Naive thymus-derived CD8-positive, alpha-beta T cell (primary cell): Measurements from ENCODE around the gene ABCG1. TPM values are rescaled to one million over a fixed set of nuclear protein-coding genes. Genes with fewer than 3 reads are reported as not detected.

Experiments used
- ATAC-seq, 2 donors: fragments of 150-1000 bp; cut with Tn5 transposase in 1 of 2; sonication (Bioruptor Pico), chemical (Tn5 transposase) in 1 of 2; 1 replicate in 1 of 2; 2 replicates in 1 of 2; pipeline ENCODE4 v1.10.0; 2021; ENCODE audit warnings: mild to moderate bottlenecking in 2 of 2, moderate library complexity in 2 of 2
- POLR2A ChIA-PET: fragments of 350-600 bp; sonication (Branson Sonifier 250); formaldehyde crosslinking; loops from one replicate; lab custom pipeline; 2021; ENCODE audit warnings: antibody characterized with exemption; lab: Charles Lee
- DNase-seq, 10 donors: peaks; one replicate each; pipeline versions ENCODE4 v3.0.0 to v3.0.0-alpha.2; 2020 to 2022
- H3K27ac Mint-ChIP-seq, 10 donors: one replicate each; pipeline ENCODE4 v1.8.0; 2020 to 2022; ENCODE audit warnings: mild to moderate bottlenecking in 10 of 10, mixed read lengths in 10 of 10, moderate library complexity in 4 of 10, inconsistent platforms in 1 of 10
- H3K27me3 Mint-ChIP-seq, 5 donors: one replicate each; pipeline ENCODE4 v1.8.0; 2021 to 2022; ENCODE audit warnings: mixed read lengths in 5 of 5
- H3K36me3 Mint-ChIP-seq, 3 donors: one replicate each; pipeline ENCODE4 v1.8.0; 2020 to 2022; ENCODE audit warnings: mixed read lengths in 3 of 3, mild to moderate bottlenecking in 2 of 3, inconsistent platforms in 1 of 3
- H3K4me1 Mint-ChIP-seq, 4 donors: one replicate each; pipeline ENCODE4 v1.8.0; 2021 to 2022; ENCODE audit warnings: mixed read lengths in 4 of 4
- H3K4me3 Mint-ChIP-seq, 10 donors: one replicate each; pipeline ENCODE4 v1.8.0; 2020 to 2022; ENCODE audit warnings: mild to moderate bottlenecking in 10 of 10, mixed read lengths in 10 of 10, moderate library complexity in 6 of 10, inconsistent platforms in 1 of 10
- H3K9me3 Mint-ChIP-seq, 9 donors: one replicate each; pipeline ENCODE4 v1.8.0; 2020 to 2022; ENCODE audit warnings: mixed read lengths in 9 of 9, mild to moderate bottlenecking in 3 of 9, inconsistent platforms in 1 of 9, moderate library complexity in 1 of 9
- polyA plus RNA-seq, 3 donors: library from polyadenylated mRNA; unstranded; fragments of 300-500 nt; fragmentation: Illumina TruSeq; gene quantifications; one replicate each; pipeline ENCODE4 v1.2.3, GENCODE V29; 2021
- total RNA-seq, 8 experiments: library from RNA in 2 of 8; stranded (reverse) in 2 of 8; gene quantifications; one replicate each; pipeline ENCODE4 v1.2.3 and lab custom pipeline; 2021 to 2026

ABCG1 gene
- total and polyA plus RNA-seq, 5 experiments from 2014 or later = 0.93 to 17.5 (median 11.2) TPM

DNA sequence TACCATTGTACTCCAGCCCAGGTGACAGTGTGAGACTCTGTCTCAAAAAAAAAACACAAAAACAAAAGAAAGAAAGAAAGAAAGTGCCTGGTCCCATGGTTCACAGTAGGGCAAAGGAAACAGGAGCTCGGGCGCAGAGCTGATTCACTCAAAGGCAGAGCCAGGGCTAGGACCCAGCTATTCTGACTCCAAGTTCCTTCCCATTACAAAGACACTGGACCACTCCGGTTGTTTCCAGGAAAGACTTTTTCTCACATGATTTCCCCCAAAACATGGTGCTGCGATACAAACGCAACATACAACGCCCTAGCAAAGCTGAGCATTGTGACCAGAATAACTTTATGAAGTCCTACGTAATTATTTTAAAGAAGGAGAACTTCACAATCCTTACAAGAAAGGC is 10.7 kb downstream of the ABCG1 start:
- POLR2A ChIA-PET = interaction anchor here (1.3 to 2.2 kb wide), 4 partner anchors 10 to 232 kb away, joined by 3 to 8 read pairs (median 4); no protein-coding TSS in a partner anchor
- Mint-ChIP-seq H3K27me3 (no peaks in the 10 kb centered on the region), H3K27ac (peak overlapping the region in 3 of 10 donors; percentile 31 to 99 (median 88)), H3K4me1 (peaks cover 34 to 97% (median 92%) of the 10 kb centered on the region in 4 donors), H3K36me3 (peaks cover 0 to 35% (median 22%) of the 10 kb centered on the region in 3 donors), H3K4me3 (peak overlapping the region in 2 of 10 donors; percentile 15 to 23), H3K9me3 (no peaks in the 10 kb centered on the region)
- ATAC-seq (no peak), DNase-seq (no peak)

DNA sequence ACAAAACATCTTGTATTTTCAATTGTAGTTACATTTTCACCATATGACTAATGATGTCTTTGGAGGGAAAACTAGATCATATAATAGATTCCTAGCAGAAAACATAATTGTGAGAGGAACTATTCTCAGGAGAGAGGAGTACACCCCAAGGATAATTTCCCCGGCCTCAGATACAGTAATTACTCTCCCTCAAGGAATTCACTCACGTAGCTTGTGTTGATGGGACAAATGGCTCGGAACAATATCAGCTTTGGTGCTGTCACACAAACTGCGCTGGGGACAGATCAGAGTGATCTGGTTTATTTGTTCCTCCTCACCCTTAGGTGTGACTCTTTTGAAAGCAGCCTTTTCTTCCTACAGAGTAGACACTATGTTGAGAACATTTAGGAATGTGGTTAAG is 11.2 kb downstream of the ABCG1 start:
- Mint-ChIP-seq H3K9me3 (no peaks in the 10 kb centered on the region), H3K27ac (peak overlapping the region in 4 of 10 donors; percentile 41 to 79 (median 51)), H3K4me3 (peak overlapping the region in 1 of 10 donors; percentile 26), H3K36me3 (peaks cover 0 to 30% (median 22%) of the 10 kb centered on the region in 3 donors), H3K27me3 (no peaks in the 10 kb centered on the region), H3K4me1 (peaks cover 35 to 96% (median 94%) of the 10 kb centered on the region in 4 donors)
- DNase-seq = no peak
- no peak for ATAC-seq
- POLR2A ChIA-PET = interaction anchor here (1.0 to 9.8 kb wide), 5 partner anchors 10 to 232 kb away, joined by 3 to 94 read pairs (median 5); no protein-coding TSS in a partner anchor

GRCh38 chr21:42230636-42231035 is 11.7 kb downstream of the ABCG1 start:
- ATAC-seq = no peak
- peaks cover 0 to 25% (median 19%) of the 10 kb centered on the region in 3 donors for H3K36me3 Mint-ChIP-seq
- DNase-seq = no peak
- H3K4me1 Mint-ChIP-seq = peaks cover 36 to 96% (median 95%) of the 10 kb centered on the region in 4 donors
- no peaks in the 10 kb centered on the region for H3K27me3 Mint-ChIP-seq
- POLR2A ChIA-PET = interaction anchor here (1.0 to 9.8 kb wide), 3 partner anchors 11 to 41 kb away, joined by 3 to 94 read pairs (median 5); no protein-coding TSS in a partner anchor
- H3K27ac Mint-ChIP-seq = peak overlapping the region in 5 of 10 donors; percentile 15 to 80 (median 46)
- no peaks in the 10 kb centered on the region for H3K9me3 Mint-ChIP-seq
- H3K4me3 Mint-ChIP-seq = peak overlapping the region in 3 of 10 donors; percentile 22 to 50 (median 26)

DNA sequence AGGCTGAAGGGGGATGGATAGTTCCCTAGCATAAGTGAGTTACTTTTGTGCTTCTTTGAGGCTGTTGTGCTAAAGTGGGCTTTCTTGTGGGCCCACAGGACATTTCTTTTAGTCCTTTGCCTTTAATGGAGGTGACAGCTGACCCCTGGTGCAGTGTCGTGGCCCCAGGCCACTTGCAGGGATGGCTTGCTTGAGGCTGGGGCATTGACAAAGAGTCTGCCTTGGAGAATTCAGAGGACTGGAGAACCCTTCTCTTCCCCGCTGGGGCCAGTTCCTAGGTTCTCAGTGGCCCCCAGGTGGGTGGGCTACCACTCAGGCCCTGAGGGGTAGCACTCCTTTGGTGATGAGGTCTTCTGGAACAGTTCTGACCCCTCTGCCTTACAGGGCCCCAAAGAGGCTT is 12.8 kb downstream of the ABCG1 start:
- peak overlapping the region in 4 of 10 donors; percentile 59 to 95 (median 90) for H3K27ac Mint-ChIP-seq
- H3K9me3 Mint-ChIP-seq = no peaks in the 10 kb centered on the region
- DNase-seq (no peak), ATAC-seq (no peak)
- no peaks in the 10 kb centered on the region for H3K27me3 Mint-ChIP-seq
- H3K4me1 Mint-ChIP-seq = peaks cover 36 to 96% (median 95%) of the 10 kb centered on the region in 4 donors
- peaks cover 0 to 14% (median 9%) of the 10 kb centered on the region in 3 donors for H3K36me3 Mint-ChIP-seq
- peak overlapping the region in 5 of 10 donors; percentile 22 to 79 (median 78) for H3K4me3 Mint-ChIP-seq
- POLR2A ChIA-PET = interaction anchor here (5.5 to 9.8 kb wide), 2 partner anchors 12 to 42 kb away, joined by 45 to 94 read pairs; partner anchors contain the start of gene ABCG1

DNA sequence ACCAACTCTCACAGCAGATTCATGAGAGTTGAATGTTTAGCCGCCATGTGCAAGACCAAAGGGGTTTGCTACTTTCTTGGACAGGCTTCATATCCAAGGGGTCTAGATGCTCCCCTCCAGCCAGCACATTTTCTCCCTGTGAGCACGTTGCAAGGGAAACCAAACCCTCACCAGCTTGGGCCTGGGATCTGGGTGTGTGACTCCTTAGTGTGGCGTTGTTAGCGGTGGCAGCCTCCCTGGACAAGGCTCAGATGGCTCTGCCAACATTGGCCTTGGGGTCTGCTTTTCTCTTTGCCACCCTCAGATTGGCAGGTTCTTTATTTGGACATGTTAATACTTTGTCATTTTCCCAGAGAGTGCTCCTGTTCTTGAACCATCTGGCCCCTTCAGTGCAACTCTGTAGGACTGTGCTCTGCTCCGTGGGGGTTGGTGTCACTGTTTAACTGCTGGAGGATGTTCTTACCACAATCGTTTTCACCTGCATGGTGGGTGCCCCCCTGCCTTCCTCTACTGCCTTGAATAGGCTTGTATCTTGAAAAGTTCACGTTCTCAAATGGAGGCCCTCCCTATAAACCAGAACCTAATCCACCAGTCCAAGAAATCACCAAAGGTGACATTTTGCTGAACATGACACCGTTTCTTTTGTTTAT is 13.4 kb downstream of the ABCG1 start:
- peaks cover 38 to 97% (median 96%) of the 10 kb centered on the region in 4 donors for H3K4me1 Mint-ChIP-seq
- no peaks in the 10 kb centered on the region for H3K9me3 Mint-ChIP-seq
- peak overlapping the region; percentile 81 to 98 (median 93) for H3K27ac Mint-ChIP-seq
- H3K36me3 Mint-ChIP-seq = peaks cover 0 to 11% (median 5%) of the 10 kb centered on the region in 3 donors
- peak overlapping the region; percentile 28 to 87 (median 78) for H3K4me3 Mint-ChIP-seq
- peak in 2 of 10 donors; percentile 38 to 45 for DNase-seq
- POLR2A ChIA-PET = interaction anchor here (1.2 to 9.8 kb wide), 6 partner anchors 12 to 49 kb away, joined by 3 to 94 read pairs (median 6); partner anchors contain the start of gene ABCG1
- ATAC-seq = no peak
- H3K27me3 Mint-ChIP-seq = no peaks in the 10 kb centered on the region

- Mint-ChIP-seq H3K36me3 (peaks cover 0 to 7% (median 0%) of the 10 kb centered on the region in 3 donors), H3K27ac (peak overlapping the region; percentile 78 to 98 (median 93)), H3K9me3 (no peaks in the 10 kb centered on the region), H3K4me3 (peak overlapping the region; percentile 65 to 87 (median 78)), H3K27me3 (no peaks in the 10 kb centered on the region), H3K4me1 (peaks cover 36 to 97% (median 96%) of the 10 kb centered on the region in 4 donors)
- POLR2A ChIA-PET = interaction anchor here (0.7 to 9.8 kb wide), 10 partner anchors 8 to 88 kb away, joined by 3 to 94 read pairs (median 4); partner anchors contain the start of gene ABCG1
- peak; percentile 60 to 88 (median 83) for DNase-seq
- peak; percentile 51 to 65 for ATAC-seq
Measured at GRCh38 chr21:42233067-42233961, 14.4 kb downstream of the ABCG1 start.

GRCh38 chr21:42234041-42234440 is 15.1 kb downstream of the ABCG1 start:
- POLR2A ChIA-PET = interaction anchor here (0.6 to 9.8 kb wide), 13 partner anchors 9 to 700 kb away, joined by 3 to 94 read pairs (median 3); partner anchors contain the start of gene ABCG1
- Mint-ChIP-seq H3K9me3 (no peaks in the 10 kb centered on the region), H3K27ac (peak overlapping the region; percentile 78 to 98 (median 93)), H3K27me3 (no peaks in the 10 kb centered on the region), H3K36me3 (peaks cover 0 to 7% (median 0%) of the 10 kb centered on the region in 3 donors), H3K4me1 (peaks cover 38 to 96% (median 96%) of the 10 kb centered on the region in 4 donors), H3K4me3 (peak overlapping the region; percentile 68 to 87 (median 78))
- no peak for DNase-seq
- ATAC-seq = no peak

- no peaks in the 10 kb centered on the region for H3K27me3 Mint-ChIP-seq
- peak; percentile 67 to 71 for ATAC-seq
- DNase-seq = peak; percentile 75 to 91 (median 86)
- peaks cover 37 to 96% (median 92%) of the 10 kb centered on the region in 4 donors for H3K4me1 Mint-ChIP-seq
- peak overlapping the region; percentile 53 to 98 (median 98) for H3K27ac Mint-ChIP-seq
- H3K36me3 Mint-ChIP-seq = peaks cover 0 to 4% (median 0%) of the 10 kb centered on the region in 3 donors
- peak overlapping the region; percentile 76 to 87 (median 80) for H3K4me3 Mint-ChIP-seq
- no peaks in the 10 kb centered on the region for H3K9me3 Mint-ChIP-seq
- POLR2A ChIA-PET = interaction anchor here (0.6 to 9.8 kb wide), 12 partner anchors 10 to 1543 kb away, joined by 3 to 94 read pairs (median 4); partner anchors contain the start of gene ABCG1
Measured at GRCh38 chr21:42234464-42235241, 15.7 kb downstream of the ABCG1 start.

DNA sequence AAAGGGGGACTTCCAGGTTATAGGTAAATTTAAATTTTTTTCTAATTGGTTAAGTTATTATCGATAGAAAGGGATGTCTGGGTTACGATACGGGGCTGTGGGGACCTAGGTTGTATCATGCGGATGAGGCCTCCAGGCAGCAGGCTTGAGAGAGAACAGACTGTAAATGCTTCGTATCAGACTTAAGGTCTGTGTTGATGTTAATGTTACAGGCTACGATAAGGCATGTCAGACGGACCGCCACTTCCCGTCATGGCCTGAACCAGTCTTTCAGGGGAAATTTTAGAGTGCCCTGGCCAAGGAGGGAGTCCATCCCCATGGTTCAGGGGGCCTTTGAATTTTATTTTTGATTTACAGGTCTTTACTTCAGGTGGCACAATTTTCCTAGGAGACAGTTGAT is 16.7 kb downstream of the ABCG1 start:
- Mint-ChIP-seq H3K36me3 (no peaks in the 10 kb centered on the region), H3K27ac (peak overlapping the region; percentile 77 to 98 (median 97)), H3K4me1 (peaks cover 37 to 92% (median 86%) of the 10 kb centered on the region in 4 donors), H3K4me3 (peak overlapping the region; percentile 76 to 87 (median 79)), H3K27me3 (no peaks in the 10 kb centered on the region), H3K9me3 (no peaks in the 10 kb centered on the region)
- DNase-seq (peak in 1 of 10 donors; percentile 27), ATAC-seq (no peak)
- POLR2A ChIA-PET = interaction anchor here (1.1 to 9.8 kb wide), 4 partner anchors 16 to 72 kb away, joined by 3 to 94 read pairs (median 26); partner anchors contain the start of gene ABCG1

- Mint-ChIP-seq H3K27me3 (no peaks in the 10 kb centered on the region), H3K4me1 (peaks cover 37 to 92% (median 84%) of the 10 kb centered on the region in 4 donors), H3K9me3 (no peaks in the 10 kb centered on the region), H3K36me3 (no peaks in the 10 kb centered on the region), H3K4me3 (peak overlapping the region; percentile 76 to 87 (median 79)), H3K27ac (peak overlapping the region; percentile 65 to 98 (median 97))
- no peak for ATAC-seq
- POLR2A ChIA-PET = interaction anchor here (1.1 to 9.8 kb wide), 3 partner anchors 16 to 66 kb away, joined by 3 to 94 read pairs (median 45); partner anchors contain the start of gene ABCG1
- DNase-seq = no peak
Measured at GRCh38 chr21:42236014-42236413, 17.1 kb downstream of the ABCG1 start.

DNA sequence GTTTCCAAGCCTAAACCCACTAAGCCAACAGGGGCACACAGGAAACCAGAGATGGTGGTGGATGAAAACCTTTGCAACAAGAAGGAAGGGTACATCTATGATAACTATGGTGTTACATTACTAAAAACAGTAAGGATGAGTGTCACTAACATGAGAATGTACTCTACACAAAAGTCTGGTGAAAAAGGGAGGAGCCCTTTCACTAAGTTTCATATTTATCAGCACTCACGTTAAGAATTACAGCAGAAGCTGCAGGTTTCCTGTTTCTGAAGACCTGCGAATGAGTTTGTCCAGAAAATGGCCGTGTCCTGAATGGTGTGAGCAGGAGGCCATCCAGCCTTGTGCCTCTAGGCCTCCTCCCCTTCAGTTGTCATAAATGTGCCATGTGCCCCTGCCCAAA is 17.8 kb downstream of the ABCG1 start:
- peak in 3 of 10 donors; percentile 40 to 48 (median 48) for DNase-seq
- H3K9me3 Mint-ChIP-seq = no peaks in the 10 kb centered on the region

More for the DNA sequence above, 17.8 kb downstream of the ABCG1 start:
- POLR2A ChIA-PET = interaction anchor here (0.7 to 9.8 kb wide), 6 partner anchors 16 to 67 kb away, joined by 3 to 94 read pairs (median 3); partner anchors contain the start of gene ABCG1
- Mint-ChIP-seq H3K27ac (peak overlapping the region; percentile 65 to 98 (median 97)), H3K4me3 (peak overlapping the region; percentile 30 to 85 (median 76)), H3K4me1 (peaks cover 33 to 87% (median 77%) of the 10 kb centered on the region in 4 donors), H3K36me3 (no peaks in the 10 kb centered on the region), H3K27me3 (no peaks in the 10 kb centered on the region)
- no peak for ATAC-seq
